Smooth muscle cell (in vitro differentiated cells): Measurements from ENCODE around the gene CUBN. TPM values are rescaled to one million over a fixed set of nuclear protein-coding genes. Genes with fewer than 3 reads are reported as not detected.

ENCODE experiments used
- DNase-seq: peaks from one replicate; lab custom pipeline; 2025; ENCODE audit not compliant: unreplicated experiment; lab: John Stamatoyannopoulos, UW
- H2AFZ ChIP-seq: fragments of 200-600 bp; sonication (generic); 2 replicates; pipeline ENCODE4 v1.6.0; 2016; ENCODE audit warnings: antibody characterized with exemption, low read depth, mild to moderate bottlenecking
- H3F3A ChIP-seq: fragments of 200-600 bp; sonication (generic); 2 replicates; pipeline ENCODE4 v1.6.0; 2017; ENCODE audit warnings: antibody characterized with exemption, low read depth
- H3K27ac ChIP-seq: fragments of 200-600 bp; sonication (generic); 2 replicates; pipeline ENCODE4 v1.5.1; 2016; ENCODE audit warnings: low read depth, mild to moderate bottlenecking
- H3K27me3 ChIP-seq: fragments of 200-600 bp; sonication (generic); 2 replicates; pipeline ENCODE4 v1.6.1; 2016; ENCODE audit warnings: low read depth, mild to moderate bottlenecking
- H3K36me3 ChIP-seq: fragments of 200-600 bp; sonication (generic); 2 replicates; pipeline ENCODE4 v1.5.1; 2016; ENCODE audit warnings: low read depth
- H3K4me1 ChIP-seq: fragments of 200-600 bp; sonication (generic); 2 replicates; pipeline ENCODE4 v1.5.1; 2016; ENCODE audit warnings: low read depth
- H3K4me2 ChIP-seq: fragments of 200-600 bp; sonication (generic); 2 replicates; pipeline ENCODE4 v1.6.0; 2016; ENCODE audit warnings: mild to moderate bottlenecking
- H3K4me3 ChIP-seq: fragments of 200-600 bp; sonication (generic); 2 replicates; pipeline ENCODE4 v1.5.1; 2016; ENCODE audit warnings: mild to moderate bottlenecking
- H3K79me2 ChIP-seq: fragments of 200-600 bp; sonication (generic); 2 replicates; pipeline ENCODE4 v1.6.0; 2016; ENCODE audit warnings: low read depth, mild to moderate bottlenecking
- H3K9ac ChIP-seq: fragments of 200-600 bp; sonication (generic); 2 replicates; pipeline ENCODE4 v1.6.0; 2016; ENCODE audit warnings: low read depth
- H3K9me3 ChIP-seq: fragments of 200-600 bp; sonication (generic); replicated peaks from 2 replicates; pipeline ENCODE4 v1.5.1; 2016; ENCODE audit warnings: low read depth
- H4K20me1 ChIP-seq: fragments of 200-600 bp; sonication (generic); 2 replicates; pipeline ENCODE4 v1.6.0; 2016; ENCODE audit warnings: low read depth
- WGBS: methylation state at CpG from one replicate; pipeline ENCODE4 v1.1.7; 2016; ENCODE audit warnings: low lambda C conversion rate; 5-methylcytosine and 5-hydroxymethylcytosine counted together
- polyA plus RNA-seq: library from polyadenylated mRNA; unstranded; fragments of >200 nt; fragmentation: Nextera tagmentation; extraction: Ambion mirVana; gene quantifications from 2 replicates; pipeline ENCODE4 v1.2.1, GENCODE V29; 2016
- total RNA-seq: library from RNA; depleted of rRNA; stranded (reverse); fragments of >200 nt; gene quantifications from 2 replicates; pipeline ENCODE4 v1.2.3, GENCODE V29; 2014
- TF ChIP-seq, protein P1 (sequence below): fragments of 200-600 bp; sonication (generic); IDR thresholded peaks from 2 replicates; pipeline ENCODE4 v1.5.1; 2017; ENCODE audit warnings: borderline replicate concordance, mild to moderate bottlenecking, antibody characterized with exemption; ENCODE audit not compliant: insufficient read depth, poor library complexity, severe bottlenecking

The CUBN gene
- total and polyA plus RNA-seq, 2 experiments from 2014 or later, result 0.62 to 4.7 TPM

DNA sequence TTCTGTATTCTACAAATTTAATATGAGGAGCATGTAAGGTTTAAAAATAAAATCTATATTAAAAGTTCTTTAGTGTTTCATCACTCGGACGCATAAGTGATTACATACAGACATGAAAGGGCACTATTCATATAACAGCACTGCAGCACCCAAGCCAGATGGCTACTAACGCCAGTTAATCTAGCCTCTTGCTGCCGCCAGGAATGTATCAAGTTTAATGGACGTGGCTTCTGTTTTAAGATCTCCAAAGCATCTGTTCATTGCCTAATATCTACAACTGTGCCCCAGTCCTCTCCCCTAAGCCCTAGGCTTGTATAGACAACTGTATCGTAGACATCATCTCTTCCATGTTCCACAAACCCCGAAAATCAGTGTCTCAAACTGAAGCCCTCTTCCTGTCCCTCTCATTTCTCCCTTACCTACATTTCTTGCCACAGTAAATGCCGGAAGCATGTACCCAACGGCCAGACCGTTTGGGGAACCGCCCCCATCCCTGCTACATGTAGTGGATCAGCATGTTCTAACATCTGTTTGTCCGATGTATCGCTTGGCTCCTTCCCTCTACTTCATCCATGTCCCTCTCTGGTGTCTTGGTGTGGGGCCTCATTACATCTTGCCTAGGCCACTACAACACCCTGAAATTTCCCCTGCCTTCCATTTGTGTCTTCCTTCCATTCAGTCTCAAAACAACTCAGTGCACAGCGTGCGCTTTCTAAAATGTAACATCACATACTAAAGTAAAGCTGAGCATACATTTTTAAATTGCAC, 164.9 kb downstream of the CUBN start:
- TF ChIP-seq, protein P1, sequence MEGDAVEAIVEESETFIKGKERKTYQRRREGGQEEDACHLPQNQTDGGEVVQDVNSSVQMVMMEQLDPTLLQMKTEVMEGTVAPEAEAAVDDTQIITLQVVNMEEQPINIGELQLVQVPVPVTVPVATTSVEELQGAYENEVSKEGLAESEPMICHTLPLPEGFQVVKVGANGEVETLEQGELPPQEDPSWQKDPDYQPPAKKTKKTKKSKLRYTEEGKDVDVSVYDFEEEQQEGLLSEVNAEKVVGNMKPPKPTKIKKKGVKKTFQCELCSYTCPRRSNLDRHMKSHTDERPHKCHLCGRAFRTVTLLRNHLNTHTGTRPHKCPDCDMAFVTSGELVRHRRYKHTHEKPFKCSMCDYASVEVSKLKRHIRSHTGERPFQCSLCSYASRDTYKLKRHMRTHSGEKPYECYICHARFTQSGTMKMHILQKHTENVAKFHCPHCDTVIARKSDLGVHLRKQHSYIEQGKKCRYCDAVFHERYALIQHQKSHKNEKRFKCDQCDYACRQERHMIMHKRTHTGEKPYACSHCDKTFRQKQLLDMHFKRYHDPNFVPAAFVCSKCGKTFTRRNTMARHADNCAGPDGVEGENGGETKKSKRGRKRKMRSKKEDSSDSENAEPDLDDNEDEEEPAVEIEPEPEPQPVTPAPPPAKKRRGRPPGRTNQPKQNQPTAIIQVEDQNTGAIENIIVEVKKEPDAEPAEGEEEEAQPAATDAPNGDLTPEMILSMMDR, result no peak
- Histone ChIP-seq H3K9me3 (no peaks in the 10 kb centered on the region), H3K27me3 (no peaks in the 10 kb centered on the region), H3K36me3 (no peaks in the 10 kb centered on the region), H3K9ac (peak overlapping the region; percentile 64), H3K4me3 (no peak overlapping the region), H2AFZ (peak overlapping the region; percentile 34), H3K79me2 (no peaks in the 10 kb centered on the region), H3K4me2 (peak overlapping the region; percentile 48), H3K27ac (peak overlapping the region; percentile 87), H3F3A (peaks cover 16% of the 10 kb centered on the region), H4K20me1 (no peaks in the 10 kb centered on the region), H3K4me1 (peaks cover 26% of the 10 kb centered on the region)
- 40% methylated on average over 15 of the region's 15 CpGs for WGBS
- DNase-seq, result no peak

DNA sequence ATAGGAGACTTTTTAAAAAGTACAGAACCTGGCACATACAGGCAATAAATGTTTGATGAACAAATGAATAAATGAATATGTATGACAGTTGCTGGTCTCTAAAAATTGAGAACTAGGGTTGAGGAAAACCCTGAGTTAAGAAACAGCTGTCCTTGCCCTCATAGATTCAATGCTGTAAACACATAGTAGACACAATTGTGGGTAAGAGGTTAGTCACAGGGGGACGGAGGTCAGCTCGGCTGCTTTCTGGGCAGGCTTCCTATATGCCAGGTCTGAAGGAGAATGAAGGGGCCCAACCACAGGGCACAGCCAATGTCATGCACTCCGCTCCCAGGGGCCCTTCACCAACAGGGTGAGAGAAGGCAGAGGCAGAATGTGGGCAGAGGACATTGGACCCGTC, 169.1 kb downstream of the CUBN start:
- no peak overlapping the region for H2AFZ ChIP-seq
- WGBS, result 77% methylated on average over 4 of the region's 4 CpGs

DNA sequence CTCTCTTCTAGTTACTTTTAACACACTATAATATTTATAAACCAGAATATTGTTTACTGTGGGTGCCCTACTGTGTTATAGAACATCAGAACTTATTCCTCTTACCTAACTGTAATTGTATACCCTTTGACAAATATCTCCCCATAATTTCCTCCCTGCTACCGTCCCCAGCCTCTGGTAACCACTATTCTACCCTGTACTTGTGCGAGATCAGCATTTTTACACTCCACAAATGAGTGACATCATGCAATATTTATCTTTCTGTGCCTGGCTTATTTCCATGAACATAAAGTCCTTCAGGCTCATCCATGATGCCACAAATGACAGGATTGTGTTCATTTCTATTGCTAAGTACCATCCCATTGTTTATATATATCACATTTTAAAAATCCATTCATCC, 172.6 kb downstream of the CUBN start:
- Histone ChIP-seq H3K9ac (no peak overlapping the region), H4K20me1 (no peaks in the 10 kb centered on the region), H3K36me3 (no peaks in the 10 kb centered on the region), H3F3A (no peaks in the 10 kb centered on the region), H3K27me3 (no peaks in the 10 kb centered on the region), H2AFZ (no peak overlapping the region), H3K4me1 (no peaks in the 10 kb centered on the region), H3K79me2 (no peaks in the 10 kb centered on the region), H3K4me2 (no peak overlapping the region), H3K4me3 (no peak overlapping the region), H3K9me3 (no peaks in the 10 kb centered on the region), H3K27ac (no peak overlapping the region)
- WGBS, result 47% methylated on average over 2 of the region's 2 CpGs
- TF ChIP-seq, protein P1, result no peak
- no peak for DNase-seq

More for the DNA sequence above, 169.1 kb downstream of the CUBN start:
- TF ChIP-seq, protein P1, result no peak
- no peaks in the 10 kb centered on the region for H3K9me3 ChIP-seq
- no peak overlapping the region for H3K4me2 ChIP-seq
- no peaks in the 10 kb centered on the region for H3K36me3 ChIP-seq
- no peaks in the 10 kb centered on the region for H3K4me1 ChIP-seq
- H3K27me3 ChIP-seq, result no peaks in the 10 kb centered on the region
- H3K9ac ChIP-seq, result no peak overlapping the region
- H4K20me1 ChIP-seq, result no peaks in the 10 kb centered on the region
- no peaks in the 10 kb centered on the region for H3K79me2 ChIP-seq
- DNase-seq, result no peak
- no peak overlapping the region for H3K4me3 ChIP-seq
- no peak overlapping the region for H3K27ac ChIP-seq
- H3F3A ChIP-seq, result peaks cover 8% of the 10 kb centered on the region
